Measurements from ENCODE around the gene ESR1.

The ESR1 gene

DNA sequence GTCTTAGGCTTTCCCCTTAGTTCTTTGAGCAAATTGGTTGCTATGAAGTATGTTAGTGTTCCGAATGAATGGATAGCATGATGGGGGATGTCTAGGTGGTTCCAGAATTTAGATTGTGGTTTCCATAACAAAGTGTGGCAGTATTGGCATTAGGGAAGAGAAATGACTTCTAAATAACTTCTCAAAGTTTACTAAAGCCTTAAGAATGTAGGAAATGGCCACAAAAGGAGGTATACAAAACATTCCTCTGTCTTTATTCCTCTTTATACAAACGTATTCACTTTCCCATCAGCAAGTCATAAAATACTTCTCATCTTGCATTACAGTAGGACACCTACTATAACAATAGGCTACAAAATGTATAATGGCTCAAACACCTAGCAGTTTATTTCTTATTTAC lies 279.6 kb downstream of the ESR1 start:
- H3K9me3 Mint-ChIP-seq = no peaks in the 10 kb centered on the region
- H3K27ac Mint-ChIP-seq = no peak overlapping the region
- no peaks in the 10 kb centered on the region for H3K4me1 Mint-ChIP-seq (ENCODE audit: low read depth)
- no peak overlapping the region for H3K4me3 Mint-ChIP-seq
- peaks cover 3% of the 10 kb centered on the region for H3K27me3 Mint-ChIP-seq (ENCODE audit: low read depth)
- H3K36me3 Mint-ChIP-seq (ENCODE audit: low read depth) = no peaks in the 10 kb centered on the region

DNA sequence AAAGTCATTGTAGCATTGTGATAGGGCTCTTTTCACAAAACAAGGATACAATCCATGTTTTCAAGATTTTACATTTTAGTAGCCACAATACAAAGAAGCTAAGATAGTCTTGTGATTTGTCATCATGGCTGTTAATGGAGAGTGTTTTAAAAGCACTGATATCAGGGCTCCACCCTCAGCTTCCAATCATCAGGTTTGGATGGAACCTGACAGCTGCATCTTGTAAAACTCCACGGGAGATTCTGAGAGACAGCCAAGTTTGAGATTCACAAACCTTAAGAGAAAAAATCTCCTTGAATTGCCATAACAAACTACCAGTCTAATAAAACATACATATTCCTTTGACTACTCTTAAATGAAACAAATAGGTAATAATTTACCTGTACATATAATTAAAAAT lies 280.2 kb downstream of the ESR1 start:
- H3K27ac Mint-ChIP-seq = no peak overlapping the region
- no peaks in the 10 kb centered on the region for H3K4me1 Mint-ChIP-seq (ENCODE audit: low read depth)
- no peak overlapping the region for H3K4me3 Mint-ChIP-seq
- H3K9me3 Mint-ChIP-seq = no peaks in the 10 kb centered on the region
- H3K27me3 Mint-ChIP-seq (ENCODE audit: low read depth) = peaks cover 3% of the 10 kb centered on the region
- no peaks in the 10 kb centered on the region for H3K36me3 Mint-ChIP-seq (ENCODE audit: low read depth)

DNA sequence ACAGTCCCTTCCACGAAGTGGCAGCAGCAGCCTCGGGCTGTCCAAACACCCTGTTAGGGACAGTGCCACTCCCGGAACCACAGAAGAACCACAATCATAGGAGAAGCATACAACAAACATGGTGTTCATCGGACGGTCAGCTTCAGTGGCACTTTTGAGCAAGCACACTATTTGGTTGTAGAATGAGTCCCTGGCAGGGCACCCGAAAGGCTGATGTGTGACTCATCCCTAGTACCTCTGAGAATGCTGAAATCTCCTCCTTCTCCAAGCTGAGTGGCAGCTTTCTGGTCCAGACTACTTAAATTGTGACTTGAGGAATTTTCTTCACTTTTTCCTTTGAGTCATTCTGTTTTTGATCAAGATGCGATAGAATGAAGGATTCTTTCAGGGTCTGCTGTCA lies 282.5 kb downstream of the ESR1 start:
- Mint-ChIP-seq H3K36me3 (ENCODE audit: low read depth) (no peaks in the 10 kb centered on the region), H3K9me3 (no peaks in the 10 kb centered on the region), H3K4me3 (no peak overlapping the region), H3K4me1 (ENCODE audit: low read depth) (peaks cover under 1% of the 10 kb centered on the region), H3K27me3 (ENCODE audit: low read depth) (peaks cover 3% of the 10 kb centered on the region), H3K27ac (no peak overlapping the region)

DNA sequence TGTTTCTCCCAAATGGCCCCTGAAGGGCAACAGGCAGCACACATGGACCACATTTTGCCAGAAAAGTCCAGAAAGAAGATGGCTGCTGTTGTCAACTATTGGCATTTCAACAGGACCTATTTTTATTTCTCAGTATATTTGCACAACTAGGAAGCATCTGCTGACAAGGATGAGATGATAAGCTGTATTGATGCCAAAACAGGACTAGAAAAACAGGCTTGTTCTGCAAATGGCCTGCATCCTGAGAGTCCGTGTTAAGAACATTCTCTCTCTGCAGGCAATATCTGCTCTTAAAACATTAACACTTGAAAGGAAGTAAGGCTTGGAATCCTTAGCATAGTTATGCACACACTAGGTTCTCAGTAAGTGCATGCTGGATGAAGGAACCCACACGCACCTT lies 283.7 kb downstream of the ESR1 start:
- Mint-ChIP-seq H3K36me3 (ENCODE audit: low read depth) (no peaks in the 10 kb centered on the region), H3K4me1 (ENCODE audit: low read depth) (peaks cover 2% of the 10 kb centered on the region), H3K27ac (no peak overlapping the region), H3K4me3 (no peak overlapping the region), H3K27me3 (ENCODE audit: low read depth) (peaks cover 3% of the 10 kb centered on the region), H3K9me3 (no peaks in the 10 kb centered on the region)

DNA sequence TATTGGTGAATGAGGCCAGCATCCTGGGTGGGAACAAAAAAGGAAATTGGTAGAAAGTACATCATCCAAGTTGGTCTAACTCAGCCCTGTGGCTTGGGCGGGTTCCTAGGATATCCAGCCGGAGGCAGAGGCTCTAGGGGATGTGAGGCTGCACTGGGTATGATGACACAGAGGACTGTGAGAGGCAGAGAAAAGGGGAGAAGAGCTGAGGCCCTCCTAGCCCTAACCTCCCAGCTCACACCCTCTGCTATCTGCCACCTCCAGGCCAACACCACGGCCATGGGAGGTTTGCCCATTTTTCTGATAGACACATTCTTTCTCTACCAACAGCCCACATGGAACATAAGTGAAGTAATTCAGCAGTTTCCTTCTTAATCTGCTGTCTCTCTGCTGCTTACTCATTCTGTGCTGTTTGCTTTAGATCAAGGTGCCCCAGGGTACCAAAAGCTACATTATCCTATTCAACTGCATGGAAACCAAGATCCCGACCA lies 284.4 kb downstream of the ESR1 start:
- Mint-ChIP-seq H3K9me3 (no peaks in the 10 kb centered on the region), H3K4me1 (ENCODE audit: low read depth) (peaks cover 2% of the 10 kb centered on the region), H3K27me3 (ENCODE audit: low read depth) (peaks cover 3% of the 10 kb centered on the region), H3K36me3 (ENCODE audit: low read depth) (no peaks in the 10 kb centered on the region), H3K4me3 (no peak overlapping the region), H3K27ac (no peak overlapping the region)

DNA sequence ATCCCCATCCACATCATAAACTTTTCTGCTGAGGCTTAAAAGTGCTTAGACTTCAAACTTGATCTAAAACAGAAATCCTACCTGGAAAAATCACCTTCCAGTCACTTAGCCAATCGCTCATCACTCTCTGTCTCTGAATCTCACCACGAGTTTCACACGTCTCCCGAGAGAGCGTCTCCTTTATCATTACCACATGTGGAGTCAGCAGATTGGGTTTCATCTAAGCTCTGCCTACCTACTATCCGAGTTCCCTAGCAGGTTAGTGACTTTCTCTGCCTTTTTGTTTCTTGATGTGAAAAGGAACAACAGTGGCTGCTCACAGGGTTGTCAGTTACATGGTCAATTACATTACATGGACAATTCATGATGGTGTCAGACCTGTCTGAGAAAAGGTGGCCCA lies 286.2 kb downstream of the ESR1 start:
- peaks cover 3% of the 10 kb centered on the region for H3K27me3 Mint-ChIP-seq (ENCODE audit: low read depth)
- H3K4me3 Mint-ChIP-seq = no peak overlapping the region
- H3K9me3 Mint-ChIP-seq = no peaks in the 10 kb centered on the region
- no peak overlapping the region for H3K27ac Mint-ChIP-seq
- H3K4me1 Mint-ChIP-seq (ENCODE audit: low read depth) = peaks cover 2% of the 10 kb centered on the region
- no peaks in the 10 kb centered on the region for H3K36me3 Mint-ChIP-seq (ENCODE audit: low read depth)

DNA sequence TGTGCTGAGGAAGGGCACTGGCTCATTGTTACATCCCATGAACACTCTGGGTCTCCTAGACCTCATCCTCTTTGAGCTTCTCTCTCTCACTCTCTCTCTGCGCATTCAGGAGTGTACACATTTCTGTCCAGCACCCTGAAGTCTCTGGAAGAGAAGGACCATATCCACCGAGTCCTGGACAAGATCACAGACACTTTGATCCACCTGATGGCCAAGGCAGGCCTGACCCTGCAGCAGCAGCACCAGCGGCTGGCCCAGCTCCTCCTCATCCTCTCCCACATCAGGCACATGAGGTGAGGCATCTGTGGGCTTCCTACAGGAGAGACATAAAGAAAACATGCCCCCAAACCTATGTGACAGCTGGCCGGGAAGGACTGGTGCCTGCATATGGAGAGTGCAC lies 286.8 kb downstream of the ESR1 start:
- Mint-ChIP-seq H3K27ac (no peak overlapping the region), H3K4me1 (ENCODE audit: low read depth) (peaks cover 2% of the 10 kb centered on the region), H3K9me3 (no peaks in the 10 kb centered on the region), H3K27me3 (ENCODE audit: low read depth) (peaks cover 3% of the 10 kb centered on the region), H3K36me3 (ENCODE audit: low read depth) (no peaks in the 10 kb centered on the region), H3K4me3 (no peak overlapping the region)

DNA sequence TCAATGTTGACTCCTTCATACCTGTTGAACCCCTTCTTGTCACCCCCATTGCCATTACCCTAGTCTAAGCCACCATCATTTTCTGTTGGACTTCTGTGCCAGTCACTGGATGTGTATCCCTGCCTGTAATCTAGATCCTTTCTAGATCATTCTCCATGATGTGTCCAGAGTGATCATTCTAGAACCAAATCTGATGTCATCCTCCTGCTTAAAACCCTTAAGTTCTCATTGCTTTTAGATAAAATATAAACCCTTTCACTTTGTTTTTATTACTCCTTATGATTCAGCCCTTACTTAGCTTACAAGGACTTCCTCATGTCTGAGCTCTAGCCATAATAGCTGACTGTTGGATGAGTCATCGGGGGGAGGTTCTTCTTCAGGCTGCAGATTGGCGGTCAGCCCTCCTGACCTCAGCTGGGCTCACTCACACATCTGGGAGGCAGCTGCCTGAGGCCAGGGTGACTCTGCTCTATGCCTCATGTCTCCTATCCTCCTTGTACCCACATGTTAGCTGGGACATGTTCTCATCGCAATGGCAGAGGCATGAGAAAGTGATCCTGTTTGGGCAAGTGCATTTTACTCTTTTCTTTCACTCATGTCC lies 287.6 kb downstream of the ESR1 start:
- H3K27me3 Mint-ChIP-seq (ENCODE audit: low read depth) = peaks cover 3% of the 10 kb centered on the region
- H3K4me3 Mint-ChIP-seq = no peak overlapping the region
- peaks cover 2% of the 10 kb centered on the region for H3K4me1 Mint-ChIP-seq (ENCODE audit: low read depth)
- no peak overlapping the region for H3K27ac Mint-ChIP-seq
- no peaks in the 10 kb centered on the region for H3K36me3 Mint-ChIP-seq (ENCODE audit: low read depth)
- no peaks in the 10 kb centered on the region for H3K9me3 Mint-ChIP-seq

DNA sequence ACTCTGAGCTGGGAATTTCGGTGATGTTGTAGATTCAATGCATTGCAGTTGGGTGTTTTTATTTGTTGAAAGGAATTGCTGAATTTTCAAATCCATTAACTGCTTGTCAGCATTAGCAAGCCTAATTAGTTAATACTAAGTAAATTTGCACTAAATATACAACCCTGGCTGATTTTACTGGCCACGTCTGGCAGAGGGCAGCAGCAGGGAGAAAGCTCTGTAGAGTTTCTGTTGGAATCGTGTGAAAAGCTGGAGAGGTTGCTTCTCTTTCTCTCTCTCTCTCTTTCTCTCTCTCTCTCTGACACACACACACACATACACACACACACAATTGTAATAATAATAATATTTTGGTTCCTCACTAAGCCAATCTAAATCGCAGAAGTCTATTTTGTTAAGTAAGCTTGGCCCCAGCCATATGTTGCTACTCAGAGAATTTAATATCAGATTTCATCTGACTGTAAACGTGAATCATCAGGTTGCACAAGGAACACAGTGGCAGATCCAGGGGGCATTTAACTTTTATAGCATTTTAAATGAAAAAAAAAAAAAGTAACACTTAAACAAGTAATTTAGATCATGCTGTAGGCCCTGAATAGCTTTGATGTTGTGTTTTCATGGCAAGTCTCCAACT lies 289.5 kb downstream of the ESR1 start:
- H3K27me3 Mint-ChIP-seq (ENCODE audit: low read depth) = no peaks in the 10 kb centered on the region
- H3K4me1 Mint-ChIP-seq (ENCODE audit: low read depth) = peaks cover 2% of the 10 kb centered on the region
- H3K36me3 Mint-ChIP-seq (ENCODE audit: low read depth) = no peaks in the 10 kb centered on the region
- H3K9me3 Mint-ChIP-seq = no peaks in the 10 kb centered on the region
- H3K27ac Mint-ChIP-seq = no peak overlapping the region
- no peak overlapping the region for H3K4me3 Mint-ChIP-seq

DNA sequence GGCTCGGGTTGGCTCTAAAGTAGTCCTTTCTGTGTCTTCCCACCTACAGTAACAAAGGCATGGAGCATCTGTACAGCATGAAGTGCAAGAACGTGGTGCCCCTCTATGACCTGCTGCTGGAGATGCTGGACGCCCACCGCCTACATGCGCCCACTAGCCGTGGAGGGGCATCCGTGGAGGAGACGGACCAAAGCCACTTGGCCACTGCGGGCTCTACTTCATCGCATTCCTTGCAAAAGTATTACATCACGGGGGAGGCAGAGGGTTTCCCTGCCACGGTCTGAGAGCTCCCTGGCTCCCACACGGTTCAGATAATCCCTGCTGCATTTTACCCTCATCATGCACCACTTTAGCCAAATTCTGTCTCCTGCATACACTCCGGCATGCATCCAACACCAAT lies 291.2 kb downstream of the ESR1 start:
- H3K4me3 Mint-ChIP-seq = no peak overlapping the region
- H3K36me3 Mint-ChIP-seq (ENCODE audit: low read depth) = no peaks in the 10 kb centered on the region
- no peaks in the 10 kb centered on the region for H3K9me3 Mint-ChIP-seq
- no peak overlapping the region for H3K27ac Mint-ChIP-seq
- H3K27me3 Mint-ChIP-seq (ENCODE audit: low read depth) = no peaks in the 10 kb centered on the region
- H3K4me1 Mint-ChIP-seq (ENCODE audit: low read depth) = peaks cover 2% of the 10 kb centered on the region

DNA sequence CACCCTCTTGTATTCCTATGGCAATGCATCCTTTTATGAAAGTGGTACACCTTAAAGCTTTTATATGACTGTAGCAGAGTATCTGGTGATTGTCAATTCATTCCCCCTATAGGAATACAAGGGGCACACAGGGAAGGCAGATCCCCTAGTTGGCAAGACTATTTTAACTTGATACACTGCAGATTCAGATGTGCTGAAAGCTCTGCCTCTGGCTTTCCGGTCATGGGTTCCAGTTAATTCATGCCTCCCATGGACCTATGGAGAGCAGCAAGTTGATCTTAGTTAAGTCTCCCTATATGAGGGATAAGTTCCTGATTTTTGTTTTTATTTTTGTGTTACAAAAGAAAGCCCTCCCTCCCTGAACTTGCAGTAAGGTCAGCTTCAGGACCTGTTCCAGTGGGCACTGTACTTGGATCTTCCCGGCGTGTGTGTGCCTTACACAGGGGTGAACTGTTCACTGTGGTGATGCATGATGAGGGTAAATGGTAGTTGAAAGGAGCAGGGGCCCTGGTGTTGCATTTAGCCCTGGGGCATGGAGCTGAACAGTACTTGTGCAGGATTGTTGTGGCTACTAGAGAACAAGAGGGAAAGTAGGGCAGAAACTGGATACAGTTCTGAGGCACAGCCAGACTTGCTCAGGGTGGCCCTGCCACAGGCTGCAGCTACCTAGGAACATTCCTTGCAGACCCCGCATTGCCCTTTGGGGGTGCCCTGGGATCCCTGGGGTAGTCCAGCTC lies 292.1 kb downstream of the ESR1 start:
- Mint-ChIP-seq H3K4me3 (no peak overlapping the region), H3K4me1 (ENCODE audit: low read depth) (peaks cover 2% of the 10 kb centered on the region), H3K9me3 (no peaks in the 10 kb centered on the region), H3K27ac (no peak overlapping the region), H3K27me3 (ENCODE audit: low read depth) (no peaks in the 10 kb centered on the region), H3K36me3 (ENCODE audit: low read depth) (no peaks in the 10 kb centered on the region)

DNA sequence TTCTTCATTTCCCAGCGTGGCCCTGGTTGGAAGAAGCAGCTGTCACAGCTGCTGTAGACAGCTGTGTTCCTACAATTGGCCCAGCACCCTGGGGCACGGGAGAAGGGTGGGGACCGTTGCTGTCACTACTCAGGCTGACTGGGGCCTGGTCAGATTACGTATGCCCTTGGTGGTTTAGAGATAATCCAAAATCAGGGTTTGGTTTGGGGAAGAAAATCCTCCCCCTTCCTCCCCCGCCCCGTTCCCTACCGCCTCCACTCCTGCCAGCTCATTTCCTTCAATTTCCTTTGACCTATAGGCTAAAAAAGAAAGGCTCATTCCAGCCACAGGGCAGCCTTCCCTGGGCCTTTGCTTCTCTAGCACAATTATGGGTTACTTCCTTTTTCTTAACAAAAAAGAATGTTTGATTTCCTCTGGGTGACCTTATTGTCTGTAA lies 292.7 kb downstream of the ESR1 start:
- H3K4me3 Mint-ChIP-seq = no peak overlapping the region
- no peaks in the 10 kb centered on the region for H3K36me3 Mint-ChIP-seq (ENCODE audit: low read depth)
- no peak overlapping the region for H3K27ac Mint-ChIP-seq
- H3K27me3 Mint-ChIP-seq (ENCODE audit: low read depth) = no peaks in the 10 kb centered on the region
- no peaks in the 10 kb centered on the region for H3K9me3 Mint-ChIP-seq
- H3K4me1 Mint-ChIP-seq (ENCODE audit: low read depth) = no peaks in the 10 kb centered on the region

DNA sequence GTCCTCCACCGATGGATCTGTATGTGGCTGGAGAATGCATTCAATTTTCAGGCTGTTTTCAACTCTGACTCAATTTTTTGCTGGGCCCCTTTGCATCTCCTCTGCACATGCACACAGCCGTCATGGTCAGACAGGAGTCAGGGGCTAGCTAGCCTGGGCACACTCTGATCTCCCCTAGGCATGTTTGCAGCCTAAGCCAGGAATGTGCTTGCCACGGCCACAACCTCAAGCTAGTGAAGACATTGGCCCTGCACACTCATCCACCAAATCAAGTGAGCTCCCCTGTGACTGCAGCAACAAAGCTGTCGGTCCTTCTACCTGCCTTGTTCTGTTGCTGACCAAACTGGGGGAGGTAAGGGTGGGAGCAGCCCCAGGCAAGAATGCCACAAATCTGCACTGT lies 300.5 kb downstream of the ESR1 start:
- peaks cover 17% of the 10 kb centered on the region for H3K27me3 Mint-ChIP-seq (ENCODE audit: low read depth)
- H3K9me3 Mint-ChIP-seq = no peaks in the 10 kb centered on the region
- peaks cover 4% of the 10 kb centered on the region for H3K4me1 Mint-ChIP-seq (ENCODE audit: low read depth)
- H3K4me3 Mint-ChIP-seq = no peak overlapping the region
- H3K36me3 Mint-ChIP-seq (ENCODE audit: low read depth) = no peaks in the 10 kb centered on the region
- no peak overlapping the region for H3K27ac Mint-ChIP-seq

DNA sequence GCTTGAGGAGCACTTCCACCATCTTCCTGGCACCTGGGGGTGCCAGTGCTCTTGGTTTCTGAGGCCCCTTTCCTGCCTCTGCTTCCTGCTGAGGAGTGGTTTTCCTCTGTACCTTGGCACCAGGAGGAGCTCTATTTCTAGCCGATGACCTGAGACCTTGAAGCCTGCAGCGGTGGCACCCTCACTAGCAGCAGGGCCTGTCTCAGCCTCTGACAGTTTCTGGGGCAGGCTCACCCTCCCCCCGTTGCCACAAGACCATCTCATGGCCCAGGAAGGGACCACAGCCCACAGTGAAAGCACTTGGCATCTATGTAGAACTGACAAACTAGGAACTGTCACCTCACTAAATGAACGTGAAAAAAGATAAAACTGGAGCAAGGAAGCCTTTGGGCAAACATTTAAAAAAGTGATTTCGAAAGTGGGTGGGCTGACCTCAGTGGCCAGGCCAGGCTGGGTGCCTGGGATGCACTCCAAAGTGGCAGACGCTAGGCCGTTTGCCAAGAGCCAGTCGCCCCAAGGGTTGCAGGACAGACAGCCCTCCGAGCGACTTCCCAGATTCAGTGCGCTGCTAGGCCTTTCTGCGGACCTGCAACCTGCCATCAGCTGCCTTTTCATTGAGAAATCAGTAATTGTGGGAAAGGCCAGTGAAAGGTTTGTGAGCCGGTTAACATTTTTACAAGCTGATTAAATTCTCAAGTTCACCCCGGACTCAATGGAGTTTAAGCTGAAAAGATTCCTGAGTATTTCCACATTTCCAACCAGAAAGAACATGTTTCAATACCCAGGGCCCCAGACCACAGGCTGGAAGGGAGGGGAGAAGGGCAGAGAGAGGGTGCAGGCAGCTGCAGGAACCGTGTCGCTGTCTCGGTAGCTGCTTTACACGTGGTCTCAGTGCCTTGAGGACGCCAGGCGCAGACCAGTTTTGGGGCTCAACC lies 303.7 kb downstream of the ESR1 start:
- peaks cover 17% of the 10 kb centered on the region for H3K27me3 Mint-ChIP-seq (ENCODE audit: low read depth)
- H3K36me3 Mint-ChIP-seq (ENCODE audit: low read depth) = no peaks in the 10 kb centered on the region
- H3K4me1 Mint-ChIP-seq (ENCODE audit: low read depth) = peaks cover 4% of the 10 kb centered on the region
- H3K9me3 Mint-ChIP-seq = no peaks in the 10 kb centered on the region
- H3K4me3 Mint-ChIP-seq = no peak overlapping the region
- no peak overlapping the region for H3K27ac Mint-ChIP-seq

Measured in T-helper 1 cell treated with Interleukin-12 subunit alpha and Interleukin-12 subunit beta and Interleukin-4 antibody, amounts not matched to agents 30 μg/mL and 1 μg/mL, for 36 hours (primary cell).